SH-SY5Y (cell line): ENCODE results near the gene KRT12.

ENCODE experiments used
- GATA2 ChIP-seq: IDR thresholded peaks from 2 replicates; pipeline ENCODE4 v1.6.1; 2011; ENCODE audit warnings: mild to moderate bottlenecking, low read depth, low read length
- GATA3 ChIP-seq: IDR thresholded peaks from 2 replicates; pipeline ENCODE4 v1.6.1; 2011; ENCODE audit warnings: low read depth, mild to moderate bottlenecking, low read length, moderate library complexity

GRCh38 chr17:40820228-40820838 lies 46.7 kb downstream of the KRT12 start:
- no peak for TF ChIP-seq GATA2
- no peak for TF ChIP-seq GATA3
